GM21529 (cell line): ENCODE data around the gene TMEM165.

Experiments used
- ATAC-seq: cut with Tn5 transposase; IDR thresholded peaks from one replicate; pipeline ENCODE4 v1.9.1; 2021; ENCODE audit not compliant: unreplicated experiment

TMEM165 gene

GRCh38 chr4:55405073-55405472 is 9.3 kb downstream of the TMEM165 start:
- ATAC-seq, result no peak

- no peak for ATAC-seq
Measured at GRCh38 chr4:55406545-55406944, 10.8 kb downstream of the TMEM165 start.

GRCh38 chr4:55407119-55407518 is 11.4 kb downstream of the TMEM165 start:
- no peak for ATAC-seq

GRCh38 chr4:55407764-55408163 is 12.0 kb downstream of the TMEM165 start:
- ATAC-seq, result no peak

- ATAC-seq, result peak; percentile 79
Measured at GRCh38 chr4:55409468-55410171, 13.9 kb downstream of the TMEM165 start.

GRCh38 chr4:55410431-55410830 is 14.7 kb downstream of the TMEM165 start:
- ATAC-seq, result no peak

GRCh38 chr4:55411621-55412020 is 15.9 kb downstream of the TMEM165 start:
- ATAC-seq, result no peak

GRCh38 chr4:55416176-55416575 is 20.4 kb downstream of the TMEM165 start:
- no peak for ATAC-seq

- no peak for ATAC-seq
Measured at GRCh38 chr4:55424791-55425190, 29.0 kb downstream of the TMEM165 start.

- no peak for ATAC-seq
Measured at GRCh38 chr4:55431710-55432336, 36.1 kb downstream of the TMEM165 start.

- ATAC-seq, result peak; percentile 74
Measured at GRCh38 chr4:55435141-55435841, 39.5 kb downstream of the TMEM165 start.

- no peak for ATAC-seq
Measured at GRCh38 chr4:55437356-55437796, 41.6 kb downstream of the TMEM165 start.

GRCh38 chr4:55437823-55438222 is 42.1 kb downstream of the TMEM165 start:
- no peak for ATAC-seq

- no peak for ATAC-seq
Measured at GRCh38 chr4:55438314-55438713, 42.6 kb downstream of the TMEM165 start.

- no peak for ATAC-seq
Measured at GRCh38 chr4:55439023-55439422, 43.3 kb downstream of the TMEM165 start.

- ATAC-seq, result no peak
Measured at GRCh38 chr4:55440786-55441185, 45.0 kb downstream of the TMEM165 start.

- ATAC-seq, result no peak
Measured at GRCh38 chr4:55442541-55442940, 46.8 kb downstream of the TMEM165 start.

- no peak for ATAC-seq
Measured at GRCh38 chr4:55444827-55445226, 49.1 kb downstream of the TMEM165 start.

GRCh38 chr4:55445921-55446577 is 50.3 kb downstream of the TMEM165 start:
- ATAC-seq, result no peak

- ATAC-seq, result no peak
Measured at GRCh38 chr4:55446578-55446922, 50.8 kb downstream of the TMEM165 start.

- ATAC-seq, result no peak
Measured at GRCh38 chr4:55447108-55447708, 51.5 kb downstream of the TMEM165 start.
